SK-N-SH (cell line): ENCODE data around the gene SPATA31D3.

Experiments used
- MAX ChIP-seq: IDR thresholded peaks from 2 replicates; pipeline ENCODE4 v1.4.0; 2012; ENCODE audit warnings: low read depth
- MXI1 ChIP-seq: IDR thresholded peaks from 2 replicates; pipeline ENCODE4 v1.6.1; 2012; ENCODE audit warnings: mild to moderate bottlenecking, low read depth, low read length, improper control_type of control experiment
- NRF1 ChIP-seq: IDR thresholded peaks from 2 replicates; pipeline ENCODE4 v1.6.1; 2012; ENCODE audit warnings: low read depth, mild to moderate bottlenecking, low read length

GRCh38 chr9:81976351-81976750 lies 33.1 kb downstream of the SPATA31D3 start:
- TF ChIP-seq MXI1 (no peak), MAX (no peak), NRF1 (no peak)
